HK-2 (cell line): ENCODE results near the gene MYOM1.

Experiments used
- DNase-seq: peaks from one replicate; pipeline ENCODE4 v3.0.0-alpha.2; 2018; ENCODE audit not compliant: unreplicated experiment

The MYOM1 gene

DNA sequence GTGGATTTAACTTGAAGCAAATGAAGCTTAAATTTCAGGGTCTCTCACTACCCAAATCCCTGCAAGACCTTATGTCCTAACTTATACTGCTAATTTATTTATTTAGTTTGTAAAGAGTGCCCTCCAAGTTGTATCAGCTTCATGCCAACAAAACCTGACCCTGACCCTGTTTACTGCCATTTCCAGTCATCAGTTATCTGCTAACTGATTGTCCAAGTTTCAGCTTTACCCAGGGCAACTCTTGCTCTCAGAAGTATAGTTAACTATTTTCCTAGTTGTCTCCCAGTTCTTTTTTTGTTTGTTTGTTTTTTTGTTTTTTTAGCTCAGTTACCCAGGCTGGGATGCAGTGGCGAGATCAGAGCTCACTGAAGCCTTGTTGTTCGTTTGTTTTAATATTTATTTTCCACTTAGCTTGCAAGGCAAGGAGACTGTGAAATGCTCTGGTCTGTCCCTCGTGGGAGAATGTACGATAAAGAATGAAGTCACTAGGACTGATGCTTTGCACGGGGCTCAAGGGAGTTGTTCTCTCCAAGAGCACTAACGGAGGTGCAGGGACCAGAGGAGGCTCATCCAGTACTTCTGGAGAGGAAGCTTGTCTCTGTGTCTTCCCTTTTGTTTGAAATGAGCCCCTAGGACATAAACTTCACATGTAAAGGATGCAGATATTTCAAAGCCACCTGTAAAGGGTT lies 35.3 kb downstream of the MYOM1 start:
- no peak for DNase-seq

DNA sequence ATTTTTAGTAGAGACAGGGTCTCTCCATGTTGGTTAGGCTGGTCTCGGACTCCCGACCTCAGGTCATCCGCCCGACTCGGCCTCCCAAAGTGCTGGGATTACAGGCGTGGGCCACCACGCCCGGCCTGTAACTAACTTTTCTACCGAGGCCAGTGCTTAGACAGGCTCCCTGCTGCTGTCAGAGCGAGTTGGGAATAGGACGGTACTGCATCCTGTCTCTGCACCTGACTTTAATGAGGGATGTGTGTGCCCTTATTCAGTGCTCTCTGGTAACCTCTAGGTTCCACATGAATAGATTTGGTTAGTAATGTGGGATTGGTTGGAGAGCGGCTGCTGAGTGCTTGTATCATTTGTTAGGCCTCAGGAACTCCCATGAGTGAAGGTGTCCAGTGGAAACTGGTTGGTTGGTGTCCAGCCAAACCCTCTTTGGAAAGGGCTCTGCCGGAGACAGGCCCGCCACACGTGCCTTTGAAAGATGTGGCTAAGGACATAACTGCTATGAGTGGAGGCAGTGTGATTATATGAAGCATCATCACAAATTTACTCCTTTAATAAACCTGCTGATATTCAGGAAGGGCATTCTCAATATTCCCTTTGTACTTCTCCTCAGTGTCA lies 36.6 kb downstream of the MYOM1 start:
- DNase-seq, result no peak

GRCh38 chr18:3180325-3180724 lies 39.4 kb downstream of the MYOM1 start:
- DNase-seq, result no peak

DNA sequence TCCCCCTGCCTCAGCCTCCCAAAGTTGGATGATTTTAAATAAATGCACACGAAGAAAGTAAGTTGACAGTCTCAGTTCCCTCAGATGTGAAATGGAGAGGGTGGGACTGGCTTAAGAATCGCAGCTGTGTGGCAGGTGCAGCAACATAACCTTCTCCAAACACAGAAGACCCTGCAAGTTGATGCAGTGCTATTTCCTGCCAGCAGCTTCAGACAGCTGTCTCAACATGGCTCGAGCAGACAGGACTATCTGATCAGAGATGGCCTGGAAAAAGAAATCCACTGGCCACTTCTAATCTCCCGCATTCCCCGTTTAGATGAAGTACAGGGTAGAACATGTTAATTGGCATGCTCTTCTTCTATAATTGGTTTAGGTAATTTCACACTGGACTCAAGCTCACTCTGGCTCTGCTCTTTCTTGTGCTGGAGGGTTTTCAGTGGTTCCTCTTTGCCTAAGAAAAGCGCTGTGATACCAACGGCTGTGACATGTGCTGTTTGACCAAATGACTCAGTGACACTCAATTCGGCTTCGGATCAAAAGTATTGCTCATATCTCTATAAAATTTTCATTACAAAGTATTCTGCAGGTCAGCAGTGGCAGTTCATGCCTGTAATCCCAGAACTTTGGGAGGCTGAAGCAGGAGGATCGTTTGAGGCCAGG lies 40.2 kb downstream of the MYOM1 start:
- DNase-seq, result no peak

DNA sequence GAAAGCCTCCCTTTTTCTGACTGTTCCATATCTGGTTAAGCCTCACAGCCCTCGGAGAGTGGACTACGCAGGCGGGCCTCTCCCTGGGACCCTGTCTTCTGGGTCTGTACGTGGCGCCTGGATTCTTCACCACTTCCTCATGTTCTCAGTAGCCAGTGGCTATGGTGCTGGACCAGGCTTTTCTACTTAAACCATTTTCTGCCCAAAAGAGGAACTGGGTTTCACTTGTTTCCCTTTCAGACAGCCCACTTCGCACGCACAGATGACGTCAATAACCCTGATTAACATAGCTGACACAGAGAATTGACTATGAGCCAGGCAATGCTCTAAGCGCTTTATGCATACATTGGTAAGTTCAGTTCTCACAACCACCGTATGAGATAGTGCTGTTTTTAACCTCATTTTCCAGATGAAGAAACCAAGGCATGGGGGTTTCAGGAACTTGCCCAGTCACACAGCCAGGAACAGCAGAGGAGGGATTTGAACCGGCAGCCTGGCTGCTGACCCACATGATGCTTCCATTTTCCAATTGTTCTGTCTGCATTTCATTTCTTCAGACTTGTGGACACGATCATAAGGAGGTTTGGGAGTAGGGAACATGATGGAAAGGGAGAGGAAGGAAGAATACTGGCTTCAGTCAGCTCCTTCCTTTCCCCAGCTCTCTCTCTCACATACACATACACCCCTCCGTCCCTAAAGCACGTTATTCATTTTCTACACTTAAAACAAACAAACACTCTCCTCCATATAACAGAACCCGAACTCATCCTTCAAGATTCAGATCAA lies 41.7 kb downstream of the MYOM1 start:
- DNase-seq, result no peak

GRCh38 chr18:3175195-3175758 lies 44.5 kb downstream of the MYOM1 start:
- no peak for DNase-seq

DNA sequence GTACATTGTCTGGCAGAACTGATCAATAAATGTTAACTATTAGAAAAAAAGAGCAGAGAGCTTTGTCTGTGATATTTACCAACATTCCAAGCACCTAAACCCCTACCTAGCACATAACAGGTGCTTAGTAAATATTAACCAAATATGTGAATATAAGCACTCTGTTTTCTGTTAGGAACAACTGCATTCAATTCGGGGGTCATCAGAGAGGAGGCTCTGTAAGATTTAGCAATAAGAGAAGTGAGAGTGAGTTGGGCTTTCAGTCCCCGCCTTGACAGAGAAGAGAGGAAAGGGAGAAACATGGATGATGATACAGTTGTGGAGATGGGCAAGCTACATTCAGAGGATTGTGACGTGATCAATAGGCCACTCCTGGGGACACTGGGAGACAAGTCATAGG lies 47.7 kb downstream of the MYOM1 start:
- no peak for DNase-seq

GRCh38 chr18:3171631-3172030 lies 48.1 kb downstream of the MYOM1 start:
- DNase-seq, result no peak

DNA sequence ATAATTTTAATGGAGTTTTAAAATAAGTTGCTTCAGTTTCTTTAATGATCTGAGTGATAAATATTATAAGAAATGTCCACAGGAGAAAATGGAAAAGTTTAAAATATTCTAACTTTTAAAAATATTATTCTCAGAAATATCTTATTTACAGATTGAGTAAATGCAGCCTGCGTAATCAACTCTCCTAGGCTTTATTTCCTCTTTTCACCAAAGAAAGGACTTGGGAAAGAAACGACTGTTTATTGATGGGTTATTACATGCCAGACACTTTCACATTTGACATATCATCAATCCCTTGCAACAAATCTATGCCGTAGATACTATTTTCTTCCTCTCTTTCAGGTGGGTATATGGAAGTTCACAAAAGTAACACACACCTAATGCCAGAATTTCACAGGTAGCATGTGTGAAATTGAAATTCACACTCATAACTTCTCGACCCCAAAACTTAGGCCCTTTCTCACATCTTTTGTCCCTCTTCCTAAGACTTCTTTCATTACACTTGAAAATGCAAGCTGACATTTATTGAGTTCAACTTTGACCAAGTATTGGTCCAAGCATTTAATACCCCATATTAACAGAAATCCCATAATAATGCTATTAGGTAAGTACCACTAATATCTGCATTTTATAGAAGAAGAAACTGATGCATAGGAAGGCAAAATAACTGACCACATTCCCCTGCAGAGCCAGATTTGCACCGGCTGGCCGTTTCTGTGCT lies 49.2 kb downstream of the MYOM1 start:
- no peak for DNase-seq

- no peak for DNase-seq
Observed at GRCh38 chr18:3164381-3164780, 55.4 kb downstream of the MYOM1 start.

- no peak for DNase-seq
Observed at GRCh38 chr18:3163968-3164367, 55.8 kb downstream of the MYOM1 start.

GRCh38 chr18:3162181-3162580 lies 57.6 kb downstream of the MYOM1 start:
- no peak for DNase-seq

- DNase-seq, result no peak
Observed at GRCh38 chr18:3159830-3160229, 59.9 kb downstream of the MYOM1 start.

DNA sequence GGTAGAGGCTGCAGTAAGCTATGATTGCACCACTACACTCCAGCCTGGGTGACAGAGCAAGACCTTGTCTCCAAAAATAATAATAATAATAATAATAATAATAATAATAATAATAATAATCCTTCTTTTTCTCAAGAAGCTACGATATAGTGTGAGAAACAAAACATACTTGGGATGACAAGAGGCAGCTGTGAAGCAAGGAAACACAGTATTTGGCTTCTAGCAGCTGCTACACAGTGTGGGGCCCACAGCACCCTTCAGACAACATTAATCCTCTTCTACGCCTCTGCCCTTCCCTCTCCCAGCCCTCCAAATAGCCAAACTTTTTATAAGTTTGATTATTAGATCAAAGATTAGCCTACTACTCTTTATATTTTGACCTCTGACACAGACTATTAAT lies 62.2 kb downstream of the MYOM1 start:
- DNase-seq, result no peak

GRCh38 chr18:3157086-3157485 lies 62.7 kb downstream of the MYOM1 start:
- DNase-seq, result no peak

DNA sequence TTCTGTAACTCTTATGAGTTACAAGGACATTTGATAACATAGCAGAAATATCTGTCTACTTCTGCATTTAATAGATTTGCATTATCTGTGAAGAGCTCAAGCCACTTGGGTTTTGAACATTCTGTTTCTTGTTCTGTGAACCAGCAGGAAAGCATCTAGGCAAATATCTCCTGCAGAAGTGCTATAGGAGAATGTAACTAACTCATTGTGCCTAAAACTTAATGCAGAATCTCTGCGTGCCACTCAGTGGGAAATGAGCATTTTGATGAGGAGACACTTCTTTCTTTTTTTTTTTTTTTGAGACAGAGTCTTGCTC lies 63.5 kb downstream of the MYOM1 start:
- DNase-seq, result no peak

- no peak for DNase-seq
Observed at GRCh38 chr18:3154214-3154613, 65.6 kb downstream of the MYOM1 start.

DNA sequence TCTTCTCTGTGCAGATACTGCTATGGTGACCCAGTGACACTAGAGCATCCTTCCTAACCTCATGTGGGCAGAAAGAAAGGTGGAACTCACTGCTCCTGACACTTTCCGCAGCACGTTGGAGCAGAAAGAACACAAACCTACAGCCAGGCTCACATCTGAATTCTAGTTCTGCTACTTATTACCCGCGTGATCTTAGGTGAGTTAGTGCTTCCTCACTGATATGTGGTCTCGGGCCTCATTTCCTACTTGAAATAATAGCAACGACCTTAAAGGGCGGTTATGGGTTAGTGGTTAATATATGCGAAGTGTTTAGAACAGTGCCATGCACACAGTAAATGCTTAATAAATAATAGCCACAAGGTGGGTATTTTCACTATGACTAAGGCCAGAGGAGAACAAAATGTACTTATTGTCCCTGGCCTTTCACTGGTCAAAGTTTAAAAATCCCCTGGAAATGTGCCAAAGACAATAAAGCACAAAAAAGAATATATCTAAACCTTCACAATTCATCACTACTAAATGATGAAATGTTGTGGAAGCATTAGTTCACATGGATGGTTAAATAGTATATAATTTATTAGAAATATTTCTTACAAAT lies 66.6 kb downstream of the MYOM1 start:
- DNase-seq, result no peak

DNA sequence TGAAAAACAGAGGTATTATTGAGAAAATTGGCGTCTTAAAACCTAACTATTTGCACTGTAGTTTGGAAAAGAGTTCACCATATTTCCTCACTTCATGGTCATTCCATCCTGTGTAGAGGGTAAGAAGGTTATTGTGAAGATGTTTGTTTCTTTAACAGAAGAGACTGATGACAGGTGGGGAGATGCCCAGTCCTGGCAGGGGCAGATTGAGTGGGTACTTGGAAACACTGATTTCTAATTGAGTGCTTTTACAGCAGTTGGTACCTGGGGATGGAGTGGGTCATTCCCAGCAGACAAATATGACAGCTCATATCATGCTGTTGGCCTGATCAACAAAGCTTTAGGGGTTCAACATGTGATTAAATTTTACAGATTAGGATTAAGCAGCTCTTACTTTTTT lies 67.5 kb downstream of the MYOM1 start:
- no peak for DNase-seq

DNA sequence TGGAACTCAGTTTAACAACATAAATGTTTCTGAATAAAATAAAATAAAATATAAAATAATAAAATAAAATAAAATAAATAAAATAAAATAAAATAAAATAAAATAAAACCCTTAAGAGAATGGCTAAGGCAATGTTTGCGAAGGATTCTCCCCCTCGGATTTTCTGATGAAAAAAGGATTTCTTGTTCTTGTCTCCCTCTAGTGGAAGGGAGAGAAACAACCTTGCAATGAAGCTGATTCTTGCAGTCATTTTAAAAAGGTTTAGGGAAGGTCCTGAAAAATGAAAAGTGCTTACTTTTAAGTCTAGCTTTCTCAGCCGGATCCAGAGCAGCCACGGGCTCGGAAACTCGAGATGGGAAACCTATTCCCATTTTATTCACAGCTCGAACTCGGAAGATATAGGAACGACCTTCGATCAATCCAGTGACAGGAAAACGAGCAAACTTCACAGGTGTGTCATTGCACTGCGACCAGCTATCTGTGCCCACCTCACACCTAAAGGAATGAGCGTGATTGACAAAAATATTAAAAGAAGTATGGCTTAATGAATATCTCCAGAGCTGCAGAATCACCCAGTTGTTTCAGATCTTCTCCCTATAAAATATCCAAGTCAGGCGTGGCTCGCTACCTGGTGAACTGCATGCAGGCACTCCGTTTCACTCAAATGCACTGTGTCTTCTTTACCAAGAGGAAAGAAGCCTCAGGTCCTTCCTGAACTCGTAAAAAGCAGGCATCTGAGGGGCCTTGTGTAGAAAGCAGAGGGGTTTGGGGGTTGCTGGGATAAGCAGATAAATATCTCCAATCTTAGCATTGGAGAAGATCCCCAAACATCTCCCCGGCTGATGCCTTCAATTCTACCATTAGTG lies 68.1 kb downstream of the MYOM1 start:
- DNase-seq, result no peak
